H9 (cell line): ENCODE measurements around the gene ENGASE. TPM values are rescaled to one million over a fixed set of nuclear protein-coding genes. Genes with fewer than 3 reads are reported as not detected.

Experiments
- DNase-seq: peaks from one replicate; pipeline ENCODE4 v3.0.0-alpha.2; 2017
- H2AFZ ChIP-seq: one replicate; pipeline ENCODE4 v1.6.1; 2013; ENCODE audit warnings: mild to moderate bottlenecking, low read length, control low read depth, moderate library complexity
- H2AK5ac ChIP-seq: 2 replicates; pipeline ENCODE4 v1.6.1; 2013; ENCODE audit warnings: low read length, control low read depth, mixed read lengths; ENCODE audit not compliant: insufficient read length
- H2BK120ac ChIP-seq: one replicate; pipeline ENCODE4 v1.6.1; 2013; ENCODE audit warnings: low read depth, mild to moderate bottlenecking, low read length, control low read depth, inconsistent platforms; ENCODE audit not compliant: poor library complexity, severe bottlenecking
- H2BK12ac ChIP-seq: 2 replicates; pipeline ENCODE4 v1.6.1; 2013; ENCODE audit warnings: low read length, control low read depth, mixed read lengths, low read depth; ENCODE audit not compliant: insufficient read length
- H2BK15ac ChIP-seq: 2 replicates; pipeline ENCODE4 v1.6.1; 2013; ENCODE audit warnings: low read depth, low read length, control low read depth
- H2BK20ac ChIP-seq: one replicate; pipeline ENCODE4 v1.6.1; 2013; ENCODE audit warnings: low read depth, mild to moderate bottlenecking, low read length, control low read depth, inconsistent platforms; ENCODE audit not compliant: poor library complexity, severe bottlenecking
- H2BK5ac ChIP-seq: 2 replicates; pipeline ENCODE4 v1.6.1; 2013; ENCODE audit warnings: low read length, control low read depth, mixed read lengths; ENCODE audit not compliant: insufficient read length
- H3K14ac ChIP-seq: 2 replicates; pipeline ENCODE4 v1.6.1; 2013; ENCODE audit warnings: low read length, control low read depth; ENCODE audit not compliant: insufficient read depth
- H3K18ac ChIP-seq: 2 replicates; pipeline ENCODE4 v1.6.1; 2013; ENCODE audit warnings: low read depth, mild to moderate bottlenecking, mixed read lengths, low read length, control low read depth; ENCODE audit not compliant: insufficient read length
- H3K23ac ChIP-seq: 2 replicates; pipeline ENCODE4 v1.6.1; 2013; ENCODE audit warnings: low read length, control low read depth, mixed read lengths, low read depth; ENCODE audit not compliant: insufficient read length
- H3K23me2 ChIP-seq: 2 replicates; pipeline ENCODE4 v1.6.1; 2013; ENCODE audit warnings: low read depth, mild to moderate bottlenecking, mixed read lengths, low read length, control low read depth; ENCODE audit not compliant: insufficient read length, poor library complexity, severe bottlenecking
- H3K27ac ChIP-seq: 2 replicates; pipeline ENCODE4 v1.5.1; 2013; ENCODE audit warnings: low read length, control low read depth, mixed read lengths, low read depth; ENCODE audit not compliant: insufficient read length
- H3K27me3 ChIP-seq: 2 replicates; pipeline ENCODE4 v1.6.1; 2013; ENCODE audit warnings: low read length, control low read depth, inconsistent platforms; ENCODE audit not compliant: insufficient read depth
- H3K4ac ChIP-seq: 2 replicates; pipeline ENCODE4 v1.6.1; 2013; ENCODE audit warnings: low read depth, mild to moderate bottlenecking, control low read depth, inconsistent platforms, low read length, moderate library complexity
- H3K4me1 ChIP-seq: 2 replicates; pipeline ENCODE4 v1.6.1; 2013; ENCODE audit warnings: low read length, control low read depth, inconsistent platforms; ENCODE audit not compliant: insufficient read depth
- H3K4me2 ChIP-seq: 2 replicates; pipeline ENCODE4 v1.6.1; 2013; ENCODE audit warnings: low read length, control low read depth, mixed read lengths; ENCODE audit not compliant: insufficient read length, insufficient read depth
- H3K56ac ChIP-seq: 2 replicates; pipeline ENCODE4 v1.6.1; 2013; ENCODE audit warnings: low read depth, mild to moderate bottlenecking, mixed read lengths, low read length, control low read depth; ENCODE audit not compliant: insufficient read length
- H3K79me1 ChIP-seq: 2 replicates; pipeline ENCODE4 v1.6.1; 2013; ENCODE audit warnings: low read depth, mild to moderate bottlenecking, moderate library complexity, low read length, control low read depth, inconsistent platforms; ENCODE audit not compliant: insufficient read depth, poor library complexity, severe bottlenecking
- H3K79me2 ChIP-seq: 2 replicates; pipeline ENCODE4 v1.6.1; 2013; ENCODE audit warnings: low read length, control low read depth, inconsistent platforms; ENCODE audit not compliant: insufficient read depth
- H3K9ac ChIP-seq: 2 replicates; pipeline ENCODE4 v1.6.1; 2013; ENCODE audit warnings: low read length, control low read depth, mixed read lengths; ENCODE audit not compliant: insufficient read length; ENCODE audit errors: extremely low read depth
- H3K9me3 ChIP-seq: one replicate; pipeline ENCODE4 v1.6.1; 2013; ENCODE audit warnings: low read depth, low read length, inconsistent platforms; ENCODE audit not compliant: control insufficient read depth
- H3T11ph ChIP-seq: one replicate; pipeline ENCODE4 v1.6.1; 2013; ENCODE audit warnings: mild to moderate bottlenecking, low read length, control low read depth, inconsistent platforms
- H4K20me1 ChIP-seq: one replicate; pipeline ENCODE4 v1.6.1; 2013; ENCODE audit not compliant: control insufficient read depth, insufficient read length, insufficient read depth
- H4K5ac ChIP-seq: 2 replicates; pipeline ENCODE4 v1.6.1; 2013; ENCODE audit warnings: low read depth, mild to moderate bottlenecking, mixed read lengths, low read length, control low read depth; ENCODE audit not compliant: insufficient read length
- H4K8ac ChIP-seq: replicated peaks from 2 replicates; pipeline ENCODE4 v1.6.1; 2013; ENCODE audit warnings: low read length, control low read depth, mixed read lengths, low read depth; ENCODE audit not compliant: insufficient read length
- H4K91ac ChIP-seq: 2 replicates; pipeline ENCODE4 v1.6.1; 2013; ENCODE audit warnings: low read depth, mild to moderate bottlenecking, moderate library complexity, mixed read lengths, low read length, control low read depth; ENCODE audit not compliant: insufficient read length
- H3K27ac Mint-ChIP-seq, 3 experiments: 2 replicates in 2 of 3; 3 replicates in 1 of 3; pipeline ENCODE4 v1.8.0; 2020 to 2021; ENCODE audit warnings: mixed read lengths in 3 of 3, mild to moderate bottlenecking in 1 of 3, moderate library complexity in 1 of 3
- H3K27me3 Mint-ChIP-seq: 2 replicates; pipeline ENCODE4 v1.8.0; 2021; ENCODE audit warnings: low read depth, mild to moderate bottlenecking, moderate library complexity, mixed read lengths
- H3K36me3 Mint-ChIP-seq, 3 experiments: 2 replicates in 2 of 3; 3 replicates in 1 of 3; pipeline ENCODE4 v1.8.0; 2020 to 2021; ENCODE audit warnings: low read depth in 3 of 3, mixed read lengths in 3 of 3; ENCODE audit not compliant: insufficient read depth in 1 of 3
- H3K4me1 Mint-ChIP-seq, 2 experiments: 2 replicates each; pipeline ENCODE4 v1.8.0; 2020; ENCODE audit warnings: mixed read lengths in 2 of 2
- H3K4me3 Mint-ChIP-seq, 2 experiments: 2 replicates in 1 of 2; 3 replicates in 1 of 2; pipeline ENCODE4 v1.8.0; 2020 to 2021; ENCODE audit warnings: mild to moderate bottlenecking in 2 of 2, mixed read lengths in 2 of 2, moderate library complexity in 1 of 2
- H3K9me3 Mint-ChIP-seq, 2 experiments: 2 replicates in 1 of 2; 3 replicates in 1 of 2; pipeline ENCODE4 v1.8.0; 2020; ENCODE audit warnings: mild to moderate bottlenecking in 2 of 2, mixed read lengths in 2 of 2, moderate library complexity in 1 of 2
- CTCF ChIP-seq: fragments of 200-600 bp; sonication (generic); conservative IDR thresholded peaks from 3 replicates; pipeline ENCODE4 v1.8.0; 2021; ENCODE audit warnings: antibody characterized with exemption, mild to moderate bottlenecking
- WGBS: extraction: QIAGEN DNeasy Blood & Tissue Kit; methylation state at CpG from one replicate; pipeline ENCODE4 v1.1.7; 2013; ENCODE audit warnings: missing lambda C conversion rate, low lambda C conversion rate, mixed read lengths; ENCODE audit not compliant: insufficient read length; ENCODE audit errors: extremely low coverage; 5-methylcytosine and 5-hydroxymethylcytosine counted together
- total RNA-seq: library from RNA; stranded (reverse); gene quantifications from 2 replicates; pipeline ENCODE4 v1.2.1, GENCODE V29; 2021

Gene ENGASE
- total RNA-seq, 1 experiment from 2014 or later: 20.6 TPM

GRCh38 chr17:79127534-79128135 lies 53.0 kb downstream of the ENGASE start:
- Histone ChIP-seq H2BK5ac (no peak overlapping the region), H3K79me2 (no peaks in the 10 kb centered on the region), H3K4me1 (no peaks in the 10 kb centered on the region), H2BK15ac (no peak overlapping the region), H3K4me2 (no peak overlapping the region), H3K27ac (no peak overlapping the region), H2AK5ac (no peak overlapping the region), H3K23me2 (no peaks in the 10 kb centered on the region), H3K4ac (no peak overlapping the region), H3K27me3 (no peaks in the 10 kb centered on the region), H4K91ac (no peak overlapping the region), H2BK20ac (no peak overlapping the region), H2BK12ac (no peak overlapping the region), H2AFZ (no peak overlapping the region), H4K8ac (no peak overlapping the region), H3K9me3 (no peaks in the 10 kb centered on the region), H4K20me1 (no peaks in the 10 kb centered on the region), H4K5ac (no peak overlapping the region), H2BK120ac (no peak overlapping the region), H3K23ac (no peak overlapping the region), H3T11ph (no peak overlapping the region), H3K9ac (no peak overlapping the region), H3K18ac (no peak overlapping the region), H3K79me1 (no peaks in the 10 kb centered on the region), H3K56ac (no peak overlapping the region), H3K14ac (no peak overlapping the region)
- no peak for TF ChIP-seq CTCF
- peaks cover 0 to 2% (median 0%) of the 10 kb centered on the region in 3 experiments; a peak in 1 of 7 replicates for H3K36me3 Mint-ChIP-seq
- no CpG with 5 or more reads among the region's 23 CpGs for WGBS
- H3K4me3 Mint-ChIP-seq: no peak overlapping the region
- no peaks in the 10 kb centered on the region for H3K9me3 Mint-ChIP-seq
- no peak overlapping the region for H3K27ac Mint-ChIP-seq
- peaks cover 2% of the 10 kb centered on the region in 2 experiments; a peak in 3 of 4 replicates for H3K4me1 Mint-ChIP-seq
- H3K27me3 Mint-ChIP-seq: peaks cover 14% of the 10 kb centered on the region
- DNase-seq: no peak
